Measurements from ENCODE around the gene AGAP1.

GRCh38 chr2:235863414-235863813, 369.6 kb downstream of the AGAP1 start:
- TF ChIP-seq POLR2AphosphoS5 (IDR thresholded peaks at IDR 0.05; ENCODE audit: low read depth, low read length), result no peak
- TF ChIP-seq SIN3A (IDR thresholded peaks at IDR 0.05; ENCODE audit: borderline replicate concordance, insufficient read depth, low read length), result no peak
- no peak for TF ChIP-seq TAF1 (IDR thresholded peaks at IDR 0.05; ENCODE audit: borderline replicate concordance, insufficient read depth, low read length)
